GM19468 (cell line): Measurements from ENCODE around the gene PCK1.

Experiments
- ATAC-seq: cut with Tn5 transposase; IDR thresholded peaks from one replicate; pipeline ENCODE4 v1.9.1; 2021; ENCODE audit warnings: mild to moderate bottlenecking, moderate library complexity, moderate number of reproducible peaks; ENCODE audit not compliant: unreplicated experiment; ENCODE audit errors: extremely low read depth

PCK1 gene

DNA sequence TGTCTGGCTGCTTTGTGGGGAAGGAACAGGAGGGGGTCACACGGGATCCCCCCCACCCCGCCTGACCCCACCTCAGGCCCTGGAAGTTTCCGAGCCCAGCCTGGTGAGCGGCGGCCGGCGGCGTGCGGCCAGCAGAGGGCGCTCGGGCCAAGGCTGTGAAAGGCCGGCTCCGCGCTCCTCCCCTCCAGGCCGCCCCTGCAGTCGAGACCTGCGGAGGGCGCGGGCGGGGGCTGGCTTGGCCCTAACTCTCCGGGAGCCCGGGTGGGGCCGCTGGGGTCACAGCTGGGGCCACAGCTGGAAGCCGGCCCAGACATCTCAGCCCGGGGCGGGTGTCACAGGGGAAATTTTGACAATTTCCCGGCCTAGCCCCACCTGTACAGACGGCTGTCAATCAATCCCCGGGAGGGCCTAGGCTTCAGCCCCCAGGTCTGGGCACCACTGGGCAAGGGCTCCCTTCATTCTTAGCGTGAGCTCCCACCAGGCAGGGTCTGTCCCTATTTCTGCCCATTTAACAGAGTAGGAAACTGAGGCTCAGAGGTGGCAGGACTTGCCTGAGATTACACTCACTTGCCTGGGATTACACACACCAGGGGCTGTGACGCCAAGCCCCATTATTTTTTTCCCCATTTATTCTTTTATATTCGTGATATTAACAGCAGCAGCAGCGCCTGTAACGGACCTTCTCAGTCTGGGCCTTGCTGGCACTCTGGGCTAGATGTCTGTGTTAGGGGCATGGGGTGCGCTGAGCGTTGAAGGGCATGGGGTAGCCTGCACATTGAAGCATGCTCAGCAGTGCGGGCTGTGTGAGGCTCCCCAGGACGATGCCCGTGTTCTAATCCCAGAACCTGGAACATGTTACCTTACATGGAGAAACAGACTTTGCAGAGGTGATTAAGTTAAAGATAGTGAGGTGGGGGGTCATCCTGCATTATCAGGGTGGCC lies 36.4 kb downstream of the PCK1 start:
- no peak for ATAC-seq

DNA sequence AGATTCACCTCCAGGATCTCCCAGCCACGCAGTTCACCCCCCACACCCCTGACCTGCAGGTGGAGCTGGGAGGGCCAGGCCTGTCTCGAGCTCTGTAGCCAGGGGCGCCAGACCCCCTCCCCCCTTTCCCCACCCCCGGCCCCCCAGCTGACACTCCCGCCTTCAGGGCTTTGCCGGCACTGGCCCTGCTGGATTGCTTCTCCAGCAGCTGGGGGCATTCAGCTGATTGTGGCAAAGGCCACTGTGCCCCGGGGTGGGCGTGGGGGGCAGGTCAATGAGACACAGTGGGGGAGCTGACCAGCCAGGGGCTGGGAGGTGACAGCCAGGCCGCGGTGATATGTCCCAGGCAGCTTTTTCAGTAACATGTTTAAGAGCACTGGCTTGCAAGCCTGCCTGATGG lies 37.1 kb downstream of the PCK1 start:
- ATAC-seq, result no peak

DNA sequence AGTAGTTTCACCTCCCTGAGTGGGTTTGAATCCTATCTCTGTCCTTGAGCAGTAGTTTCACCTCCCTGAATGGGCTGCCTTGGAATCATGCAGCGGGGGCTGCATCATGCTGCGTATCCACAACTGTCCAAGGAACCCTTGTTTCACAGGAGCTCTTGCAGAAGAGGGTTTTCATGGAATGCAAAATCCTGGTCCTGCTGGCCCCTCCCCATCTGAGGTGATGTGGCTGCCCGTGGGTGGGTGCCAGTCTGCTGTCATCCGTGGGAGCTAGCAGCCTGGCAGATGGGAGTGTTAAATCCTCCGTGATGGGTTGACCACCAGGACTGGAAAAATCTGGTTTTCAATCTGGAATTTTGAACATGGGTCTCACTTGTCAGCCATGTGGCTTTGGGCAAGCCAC lies 37.6 kb downstream of the PCK1 start:
- ATAC-seq, result no peak

DNA sequence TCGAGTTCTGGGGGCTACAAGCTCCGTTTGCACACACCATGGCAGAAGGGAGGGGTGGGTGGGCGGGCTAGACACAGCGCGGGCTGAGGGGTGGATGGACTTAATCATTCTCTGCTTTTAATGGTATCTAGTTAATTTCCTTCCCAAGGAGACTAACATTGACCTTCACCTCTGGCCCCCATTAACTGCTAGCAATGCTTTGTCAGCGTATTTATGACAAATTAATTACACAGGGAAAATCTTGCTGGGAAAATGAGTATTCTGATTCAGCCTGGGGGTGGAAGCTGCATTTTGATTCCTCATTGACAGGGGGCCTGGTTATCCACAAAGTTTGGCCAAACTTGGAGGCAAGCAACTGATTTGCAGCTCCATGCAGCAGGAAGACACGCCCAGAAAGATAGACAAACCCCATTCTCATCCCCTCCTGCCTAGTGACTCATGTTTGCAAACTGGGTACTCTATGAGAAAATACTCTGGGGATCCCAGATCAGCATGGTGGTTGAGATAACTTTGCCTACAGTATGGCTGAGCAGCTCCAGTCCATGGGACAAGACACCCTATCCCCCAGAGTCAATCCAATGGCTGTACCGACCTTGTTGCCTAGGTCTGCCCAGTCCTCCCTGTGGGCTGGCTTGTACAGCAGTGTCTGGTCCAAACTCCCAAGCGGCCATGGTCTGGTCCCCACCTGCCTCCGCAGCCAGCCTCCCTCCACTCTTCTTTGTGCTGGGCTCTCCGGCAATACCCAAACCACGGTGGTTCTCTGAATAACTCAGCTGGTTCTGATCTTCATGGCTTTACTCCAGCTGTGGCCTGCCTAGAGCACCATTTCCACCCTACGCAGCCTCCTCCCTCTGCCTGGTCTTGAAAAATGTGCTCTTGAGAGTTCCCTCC lies 39.7 kb downstream of the PCK1 start:
- no peak for ATAC-seq

DNA sequence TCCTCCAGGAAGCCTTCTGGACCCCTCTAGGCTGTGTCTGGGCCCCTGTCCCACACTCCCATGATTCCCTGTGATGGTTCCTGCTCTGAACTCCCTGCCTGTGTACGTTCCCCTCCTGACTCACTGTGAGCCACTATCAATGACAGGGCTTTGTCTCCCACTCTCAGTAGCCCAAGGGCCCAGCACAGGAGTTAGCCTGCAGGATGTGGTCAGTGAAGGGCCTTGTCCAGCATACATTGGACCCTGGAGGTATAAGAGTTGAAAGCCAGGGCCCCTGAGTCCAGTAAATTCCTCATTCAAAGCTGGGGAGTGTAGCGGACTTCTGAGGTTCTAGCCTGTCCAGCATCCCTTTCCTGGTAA lies 40.3 kb downstream of the PCK1 start:
- no peak for ATAC-seq

DNA sequence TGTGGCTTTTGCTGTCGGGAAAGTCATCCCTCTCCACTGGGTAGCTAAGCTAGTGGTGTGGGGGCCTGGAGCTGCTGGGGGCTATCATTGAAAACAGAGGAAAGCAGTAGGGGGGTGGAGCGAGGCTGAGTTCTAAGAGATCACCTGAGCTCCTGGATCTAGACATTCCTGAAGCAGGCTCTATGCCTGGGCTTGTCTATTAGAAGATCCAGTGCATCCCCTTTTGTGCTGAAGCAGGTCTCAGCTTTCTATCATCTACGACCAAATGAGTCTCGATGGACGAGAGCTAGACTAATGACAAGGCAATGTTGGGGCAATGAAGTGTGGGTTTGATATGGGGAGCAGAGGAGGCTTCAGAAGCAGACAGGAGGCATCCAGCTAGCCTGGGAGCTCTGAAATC lies 40.8 kb downstream of the PCK1 start:
- ATAC-seq, result no peak

DNA sequence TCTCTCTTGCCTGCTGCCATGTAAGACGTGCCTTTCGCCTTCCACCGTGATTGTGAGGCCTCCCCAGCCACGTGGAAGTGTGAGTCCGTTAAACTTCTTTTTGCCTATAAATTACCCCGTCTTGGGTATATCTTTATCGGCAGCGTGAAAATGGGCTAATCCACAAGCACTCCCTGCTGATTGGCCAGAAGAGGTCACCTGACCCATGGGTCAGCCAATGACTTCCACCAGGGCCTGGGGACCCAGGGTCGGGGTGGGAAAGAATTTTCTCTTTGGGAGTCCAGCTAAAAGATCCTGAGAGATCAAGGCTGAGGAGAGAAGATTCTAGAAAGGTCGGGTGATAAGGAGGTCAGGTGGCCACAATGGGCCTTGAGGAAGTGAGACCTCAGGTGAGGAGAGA lies 42.2 kb downstream of the PCK1 start:
- no peak for ATAC-seq

DNA sequence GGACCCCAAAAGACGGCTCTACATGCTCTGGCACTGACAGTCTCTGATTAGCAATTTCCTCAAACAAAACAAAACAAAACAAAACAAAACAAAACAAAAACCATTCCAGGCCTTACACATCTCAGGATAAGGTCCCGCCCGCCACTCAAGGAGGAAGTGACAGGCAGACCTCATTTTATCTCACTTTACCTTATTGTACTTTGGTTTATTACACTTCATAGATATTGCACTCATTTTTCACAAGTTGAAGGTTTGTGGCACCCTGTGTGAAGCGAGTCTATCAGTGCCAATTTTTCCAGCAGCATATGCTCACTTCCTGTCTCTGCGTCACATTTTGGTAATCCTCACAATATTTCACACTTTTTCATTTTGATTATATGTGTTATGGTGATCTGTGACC lies 44.1 kb downstream of the PCK1 start:
- ATAC-seq, result no peak

DNA sequence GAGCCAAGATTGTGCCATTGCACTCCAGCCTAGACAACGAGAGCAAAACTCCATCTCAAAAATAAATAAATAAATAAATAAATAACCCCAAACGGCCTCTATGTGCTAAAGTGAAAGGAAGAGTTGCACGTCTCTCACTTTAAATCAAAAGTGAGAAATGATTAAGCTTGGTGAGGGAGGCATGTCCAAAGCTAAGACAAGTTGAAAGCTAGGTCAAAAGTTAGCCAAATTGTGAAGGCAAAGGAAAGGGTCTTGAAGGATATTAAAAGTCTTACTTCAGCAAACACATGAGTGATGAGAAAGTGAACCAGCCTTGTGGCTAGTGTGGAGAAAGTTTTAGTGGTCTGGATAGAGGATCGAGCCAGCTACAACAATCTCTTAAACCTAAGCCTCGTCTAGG lies 45.0 kb downstream of the PCK1 start:
- ATAC-seq, result no peak

DNA sequence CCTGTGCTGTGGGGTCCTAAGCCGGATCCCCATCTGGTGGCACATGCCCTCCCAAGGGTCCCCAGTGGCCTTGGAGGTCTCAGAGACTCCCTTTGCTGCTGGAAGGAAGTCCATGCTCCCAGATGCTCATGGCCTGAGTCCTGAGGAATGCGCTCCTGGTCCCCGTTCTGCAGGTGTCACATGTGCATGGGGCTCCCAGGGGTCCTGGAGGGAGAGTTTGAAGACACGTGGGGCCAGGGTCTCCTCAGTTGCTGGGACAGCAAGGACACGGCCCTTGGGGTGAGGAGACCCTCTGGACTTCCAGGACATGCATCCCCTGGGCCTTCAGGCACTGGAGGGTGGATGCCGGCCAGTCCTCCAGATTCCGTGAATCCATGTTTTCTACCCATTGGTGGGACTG lies 47.6 kb downstream of the PCK1 start:
- ATAC-seq, result no peak

DNA sequence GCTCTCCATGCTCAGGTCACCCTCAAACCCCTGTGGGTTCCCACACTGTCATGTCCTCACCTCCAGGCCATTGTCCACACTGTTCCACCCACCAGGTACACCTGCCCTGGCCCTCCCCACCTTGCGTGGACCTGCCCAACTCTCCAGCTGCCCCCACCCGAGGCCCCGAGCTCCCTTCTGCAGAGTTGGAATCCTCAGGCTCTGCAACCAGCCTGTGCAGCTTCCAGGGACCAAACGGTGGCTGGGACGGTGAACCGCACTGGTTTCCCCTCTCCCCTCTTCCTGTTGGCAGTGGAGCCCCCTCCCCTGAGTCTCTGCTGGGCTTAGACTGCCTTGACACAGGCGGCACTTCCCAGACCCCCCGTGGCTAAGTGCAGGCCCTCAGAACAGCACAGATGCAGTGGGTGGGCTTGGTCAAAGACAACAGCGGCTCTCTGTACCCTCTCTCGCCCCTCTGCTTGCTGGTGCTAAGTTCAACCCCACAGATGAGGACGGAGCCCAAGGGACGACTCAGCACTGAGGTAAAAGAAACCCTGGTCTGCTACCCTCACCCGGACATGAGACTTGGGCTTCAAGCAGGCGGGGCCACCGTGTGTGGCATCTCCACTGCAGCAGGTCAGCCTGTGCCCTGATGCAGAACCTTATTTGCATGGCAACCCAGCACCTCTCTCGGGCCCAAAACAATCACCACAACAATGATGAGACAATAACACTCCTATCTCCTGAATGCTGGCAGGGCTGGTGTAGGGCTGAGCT lies 48.4 kb downstream of the PCK1 start:
- ATAC-seq, result no peak

DNA sequence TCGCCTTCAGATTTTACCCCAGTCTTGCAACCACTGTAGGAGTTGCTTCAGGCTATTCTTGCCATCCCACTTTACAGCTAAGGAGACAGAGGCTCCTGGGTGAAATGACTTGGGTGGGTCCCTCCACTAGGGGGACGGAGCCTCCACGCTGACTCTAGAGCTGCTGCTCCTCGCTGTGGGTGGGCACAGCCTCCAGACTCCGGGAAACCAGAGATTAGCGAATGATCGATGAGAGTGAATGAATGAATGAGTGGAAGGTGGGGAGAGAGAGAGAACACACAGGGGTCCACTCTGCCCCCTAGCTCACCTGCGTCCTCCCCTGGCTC lies 48.9 kb downstream of the PCK1 start:
- no peak for ATAC-seq

DNA sequence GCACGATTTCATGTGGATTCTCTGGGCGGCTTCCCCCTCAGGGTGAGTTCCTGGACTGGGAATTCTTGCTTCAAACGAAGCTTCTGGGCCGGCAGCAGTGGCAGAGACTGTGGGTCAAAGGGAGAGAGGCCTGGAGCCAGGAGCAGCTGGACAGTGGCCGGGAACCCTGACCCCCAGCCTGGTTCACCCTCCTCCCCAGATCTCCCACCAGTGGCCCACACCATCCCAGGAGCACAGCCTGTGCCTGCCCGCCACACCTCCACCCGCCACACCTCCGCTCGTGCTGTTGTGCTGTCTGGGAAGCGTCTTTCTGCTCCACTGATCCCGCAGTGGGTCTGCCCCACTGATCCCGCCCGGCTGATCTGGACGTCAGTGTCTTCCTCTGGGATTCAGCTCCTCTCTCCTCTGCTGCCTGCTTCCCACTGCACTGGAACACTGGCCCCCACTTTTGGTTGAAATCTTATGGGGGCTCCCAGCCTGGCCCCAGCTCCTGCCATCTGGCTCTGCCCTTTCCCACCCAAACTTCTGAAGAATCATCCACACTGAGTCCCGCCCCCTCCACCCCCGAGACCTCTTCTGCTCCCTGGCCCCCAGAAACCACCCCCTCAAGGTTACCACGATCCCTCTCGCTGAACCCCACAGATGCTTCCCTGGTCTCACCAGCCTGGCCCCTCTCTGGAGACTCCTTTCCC lies 49.5 kb downstream of the PCK1 start:
- ATAC-seq, result no peak

DNA sequence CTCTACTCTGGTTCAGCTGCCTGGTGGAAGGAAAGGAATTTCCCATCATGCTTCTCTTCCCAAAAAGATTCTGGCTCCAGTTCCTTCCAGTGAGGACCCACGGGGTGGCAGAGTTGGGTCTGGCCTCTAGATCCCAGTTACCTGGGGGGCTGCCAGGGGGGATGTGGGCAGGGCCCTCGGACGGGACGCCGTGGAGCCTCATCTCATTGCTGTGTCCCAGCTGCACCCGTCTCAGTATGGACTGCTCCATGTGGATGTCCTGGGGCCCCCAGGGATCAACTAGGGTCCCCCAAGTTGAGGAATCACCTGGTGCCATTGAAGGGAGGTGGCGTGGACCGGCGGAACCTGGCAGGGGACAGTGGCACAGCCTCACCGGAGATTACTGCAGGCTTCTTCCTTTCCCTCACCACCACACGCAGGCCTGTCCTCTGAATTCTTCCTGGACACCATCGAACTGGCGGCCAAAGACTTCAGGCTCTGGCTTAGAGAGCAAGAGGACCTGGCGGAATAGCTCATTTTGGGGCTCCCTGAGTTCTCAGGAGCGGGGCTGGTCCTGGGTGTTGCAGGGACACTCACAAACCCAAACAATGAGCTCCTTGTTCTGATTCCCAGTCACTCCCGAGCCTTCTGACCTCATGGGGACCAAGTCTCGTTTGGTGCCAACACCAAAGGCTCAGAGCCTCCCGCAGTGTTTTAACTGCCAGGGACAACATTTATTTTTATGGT lies 50.8 kb downstream of the PCK1 start:
- no peak for ATAC-seq

DNA sequence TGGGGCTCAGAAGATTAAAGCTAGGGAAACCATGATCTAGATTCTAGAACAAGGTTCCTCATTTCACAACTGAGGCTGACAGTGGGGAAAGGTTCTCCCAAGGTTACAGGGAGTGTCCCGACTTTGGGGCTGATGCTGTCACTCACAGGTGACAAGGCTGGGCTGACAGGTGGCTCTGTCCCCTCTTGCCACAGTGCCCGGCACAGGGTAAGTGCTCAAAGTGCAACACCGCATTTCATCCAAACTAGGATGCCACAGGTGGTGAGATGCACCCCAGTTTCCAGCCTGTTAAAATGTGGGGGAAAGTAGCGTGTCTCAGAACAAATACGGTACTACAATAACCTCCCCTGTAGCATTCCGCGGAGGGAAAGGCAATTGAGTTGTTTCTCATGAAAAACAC lies 51.5 kb downstream of the PCK1 start:
- no peak for ATAC-seq

DNA sequence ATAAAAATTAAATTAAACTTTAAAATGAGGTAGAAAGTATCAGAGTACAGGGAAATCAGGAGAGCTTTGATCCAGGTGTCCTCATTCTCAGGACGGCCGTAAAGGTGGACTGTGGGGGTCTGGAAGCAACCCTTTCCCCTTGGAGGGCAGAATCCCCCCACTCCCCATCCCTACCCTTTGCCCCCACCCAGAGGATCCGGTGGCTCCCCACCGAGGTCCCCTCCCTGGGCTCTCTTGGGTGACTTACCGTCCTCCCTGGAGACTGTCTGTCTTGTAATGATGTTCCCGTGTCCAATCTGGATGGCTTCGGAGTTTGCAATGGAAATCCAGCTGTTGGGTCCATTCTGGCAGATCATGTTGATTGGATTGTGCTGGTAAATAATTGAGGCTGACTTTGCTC lies 52.0 kb downstream of the PCK1 start:
- ATAC-seq, result no peak

DNA sequence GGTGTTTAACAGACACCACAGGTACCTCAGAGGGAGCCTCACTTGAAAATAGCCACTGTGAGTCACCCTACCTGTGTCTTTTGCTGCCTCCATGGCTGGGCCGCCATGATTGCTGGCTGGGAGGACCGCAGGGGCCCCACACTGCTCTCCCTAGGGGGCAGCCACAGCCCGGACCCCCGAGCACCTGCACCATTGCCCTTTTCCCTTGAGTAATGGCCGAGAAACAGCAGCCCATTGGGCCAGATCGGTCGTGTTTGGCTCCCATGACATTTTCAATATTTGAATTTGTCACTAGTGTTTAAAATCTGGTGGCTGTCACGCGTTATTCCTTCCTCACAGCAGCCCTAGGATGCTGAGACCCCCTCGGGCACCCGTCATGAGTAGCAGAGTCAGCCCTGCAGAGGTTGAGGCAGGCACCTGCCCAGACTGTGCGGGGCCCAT lies 52.6 kb downstream of the PCK1 start:
- ATAC-seq, result no peak

DNA sequence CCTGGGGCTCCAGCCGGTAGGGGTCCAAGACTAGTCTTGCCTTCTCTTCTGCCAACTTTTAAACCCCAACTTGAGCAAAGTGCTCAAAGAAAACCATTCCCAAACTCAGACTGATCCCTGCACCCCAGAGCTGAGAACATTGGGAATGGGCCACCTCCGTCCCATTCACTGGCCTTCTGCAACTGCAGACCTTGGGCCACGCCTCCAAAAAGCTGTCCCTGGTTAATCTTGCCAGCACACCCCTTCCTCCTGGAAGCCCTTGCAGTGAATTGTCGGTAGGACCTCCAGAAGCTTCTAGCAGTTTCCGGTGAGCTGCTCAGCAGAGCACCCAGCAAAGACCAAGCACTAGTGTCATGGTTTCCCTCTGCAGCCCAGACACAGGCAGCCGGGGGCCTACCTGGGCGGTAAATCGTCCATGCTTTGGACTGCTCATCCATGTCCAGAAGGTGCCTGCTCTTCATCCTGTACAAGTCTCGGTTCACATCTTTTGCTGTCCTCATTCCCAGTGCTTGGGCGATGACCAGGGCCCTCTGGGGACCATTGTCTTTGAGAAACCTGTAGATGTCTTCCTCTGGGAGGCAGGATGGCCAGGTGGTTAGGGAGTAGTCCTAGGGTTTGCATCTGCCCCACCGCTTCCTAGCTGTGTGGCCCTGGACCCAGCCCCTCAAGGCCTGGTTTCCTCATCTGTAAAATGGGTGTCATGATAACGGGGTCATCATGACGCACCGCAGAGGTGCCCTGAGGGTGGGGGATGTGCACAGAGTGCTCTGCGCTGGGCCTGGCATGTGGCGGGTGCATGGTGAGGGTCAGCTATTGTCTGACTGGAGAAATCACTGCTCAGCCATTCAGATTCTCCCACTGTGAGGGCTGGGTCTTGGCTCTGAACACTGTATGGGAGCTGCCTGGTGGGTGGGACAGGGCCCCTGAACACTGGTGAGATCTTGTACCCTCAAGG lies 53.9 kb downstream of the PCK1 start:
- ATAC-seq, result no peak

DNA sequence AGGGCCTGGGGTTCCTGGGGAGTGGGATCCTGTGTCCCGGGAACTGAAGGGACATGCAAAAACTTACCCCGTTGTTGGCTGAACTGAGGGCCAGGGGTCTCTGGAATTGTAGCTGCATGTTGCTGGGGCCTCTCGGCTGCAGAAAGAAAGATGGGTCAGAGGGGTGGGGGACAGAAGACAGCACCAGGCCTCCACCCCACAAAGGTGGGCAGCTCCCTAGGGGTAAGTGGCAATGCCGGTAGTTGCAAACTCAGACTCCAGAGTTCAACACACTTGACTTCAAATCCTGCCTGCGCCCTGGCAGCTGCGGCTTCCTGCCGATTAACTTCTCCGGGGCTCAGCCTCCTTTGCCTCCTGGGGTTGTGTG lies 54.5 kb downstream of the PCK1 start:
- no peak for ATAC-seq
